ENCODE results near the gene SACS.

- TF ChIP-seq CTCF (IDR thresholded peaks at IDR 0.05): no peak
- no peak for TF ChIP-seq POLR2AphosphoS5 (IDR thresholded peaks at IDR 0.05; ENCODE audit: low read depth, low read length)
- TF ChIP-seq SIN3A (IDR thresholded peaks at IDR 0.05; ENCODE audit: borderline replicate concordance, insufficient read depth, low read depth, low read length): no peak
- no peak for TF ChIP-seq REST (IDR thresholded peaks at IDR 0.05; ENCODE audit: insufficient read depth in 1 of 2, low read depth in 2 of 2, low read length in 1 of 2)
These were observed 10.4 kb upstream of the SACS start for GRCh38 chr13:23443878-23444277.

Data from Panc1 (cell line).